K562 (cell line): ENCODE measurements around the gene PDCD11. TPM values are rescaled to one million over a fixed set of nuclear protein-coding genes. Genes with fewer than 3 reads are reported as not detected.
A peak's percentile ranks its signal among the peaks of the same experiment; 100 is the strongest.

ENCODE experiments used
- ATAC-seq: fragments of 200-7000 bp; cut with Tn5 transposase; 3 replicates; pipeline ENCODE4 v1.9.1; 2020; ENCODE audit warnings: moderate library complexity
- BruUV-seq: library from RNA; stranded (reverse); fragments of 400-500 nt; replicated peaks from 2 replicates; lab custom pipeline; 2021; lab: Mats Ljungman, UMichigan
- CTCF ChIA-PET: fragments of 300-600 bp; formaldehyde crosslinking; extraction: SDS; loops from one replicate; lab custom pipeline; 2021; ENCODE audit warnings: low intra/inter-chr PET ratio; lab: Yijun Ruan, JAX
- POLR2A ChIA-PET: fragments of 300-600, 350-650 bp; sonication (Branson Sonifier 250); formaldehyde crosslinking; extraction: SDS; loops from one replicate; lab custom pipeline; 2021; ENCODE audit warnings: antibody characterized with exemption, inconsistent platforms; lab: Yijun Ruan, JAX
- DNase-seq, 4 experiments: peaks; one replicate each; pipeline versions ENCODE4 v3.0.0 to v3.0.0-alpha.2; 2011 to 2018; ENCODE audit warnings: low spot score in 3 of 4, mixed read lengths in 3 of 4; ENCODE audit errors: extremely low read depth in 1 of 4
- FAIRE-seq: peaks from 2 replicates; lab custom pipeline; 2011; peaks lifted over from hg19 to GRCh38; lab: Jason Lieb, UNC
- H2AFZ ChIP-seq: 2 replicates; pipeline ENCODE4 v1.6.0; 2011; ENCODE audit warnings: low read depth, low read length, control low read depth, inconsistent platforms
- H3K27ac ChIP-seq: fragments of 200-600 bp; 3 replicates; pipeline ENCODE4 v1.8.0; 2011; ENCODE audit warnings: low read depth, mild to moderate bottlenecking, control low read depth, inconsistent platforms, low read length, moderate library complexity, mixed read lengths; ENCODE audit errors: extremely low read depth
- H3K27me3 ChIP-seq, 2 experiments: fragments of 300-600 bp in 1 of 2; 2 replicates in 1 of 2; 3 replicates in 1 of 2; pipeline versions ENCODE4 v1.6.0 to v1.8.0; 2011; ENCODE audit warnings: inconsistent platforms in 2 of 2, low read length in 2 of 2, mild to moderate bottlenecking in 1 of 2, mixed read lengths in 1 of 2, moderate library complexity in 1 of 2; ENCODE audit not compliant: control insufficient read depth in 2 of 2, insufficient read depth in 2 of 2
- H3K36me3 ChIP-seq: fragments of 300-600 bp; 3 replicates; pipeline ENCODE4 v1.8.0; 2011; ENCODE audit warnings: mild to moderate bottlenecking, low read length, inconsistent platforms; ENCODE audit not compliant: control insufficient read depth, insufficient read depth
- H3K4me1 ChIP-seq, 2 experiments: fragments of 200-600 bp in 1 of 2; replicated peaks in 1 of 2; 2 replicates in 1 of 2; 3 replicates in 1 of 2; pipeline versions ENCODE4 v1.5.1 to v1.8.0; 2011; ENCODE audit warnings: inconsistent platforms in 2 of 2, low read length in 2 of 2, mild to moderate bottlenecking in 1 of 2, mixed read lengths in 1 of 2, moderate library complexity in 1 of 2; ENCODE audit not compliant: control insufficient read depth in 2 of 2, insufficient read depth in 2 of 2
- H3K4me2 ChIP-seq: 2 replicates; pipeline ENCODE4 v1.6.1; 2011; ENCODE audit warnings: low read length, control low read depth, inconsistent platforms, mixed read lengths; ENCODE audit not compliant: insufficient read depth
- H3K4me3 ChIP-seq: fragments of 200-600 bp; sonication (generic), shearing (Covaris generic); 2 replicates; pipeline ENCODE4 v1.5.1; 2016; ENCODE audit warnings: control low read depth, inconsistent platforms
- H3K79me2 ChIP-seq: fragments of 200-600 bp; 3 replicates; pipeline ENCODE4 v1.8.0; 2011; ENCODE audit warnings: low read length, inconsistent platforms; ENCODE audit not compliant: control insufficient read depth, insufficient read depth
- H3K9ac ChIP-seq, 2 experiments: 2 replicates each; pipeline versions ENCODE4 v1.6.0 to v1.6.1; 2011; ENCODE audit warnings: low read depth in 2 of 2, low read length in 2 of 2, control low read depth in 1 of 2, inconsistent platforms in 1 of 2, mild to moderate bottlenecking in 1 of 2, mixed read lengths in 1 of 2; ENCODE audit not compliant: insufficient read depth in 1 of 2
- H3K9me1 ChIP-seq: one replicate; pipeline ENCODE4 v1.6.0; 2011; ENCODE audit warnings: inconsistent platforms, mild to moderate bottlenecking, low read length, moderate library complexity; ENCODE audit not compliant: control insufficient read depth, insufficient read depth
- H3K9me3 ChIP-seq: replicated peaks from 2 replicates; pipeline ENCODE4 v1.5.1; 2011; ENCODE audit warnings: low read depth, low read length, inconsistent platforms; ENCODE audit not compliant: control insufficient read depth, insufficient read depth
- H4K20me1 ChIP-seq: replicated peaks from 2 replicates; pipeline ENCODE4 v1.6.1; 2011; ENCODE audit warnings: low read length, inconsistent platforms, mixed read lengths; ENCODE audit not compliant: control insufficient read depth, insufficient read depth
- ELF4 ChIP-seq: fragments of 450-650 bp; formaldehyde crosslinking; IDR thresholded peaks from 2 replicates; pipeline ENCODE4 v1.4.0; 2022; ENCODE audit warnings: missing genetic modification characterization
- POLR2G ChIP-seq: fragments of 200-400 bp; formaldehyde crosslinking; IDR thresholded peaks from 2 replicates; pipeline ENCODE4 v1.6.1; 2017; ENCODE audit warnings: low read depth, mild to moderate bottlenecking, antibody characterized with exemption, low read length, moderate library complexity
- ZBTB33 ChIP-seq: sonication (generic); formaldehyde crosslinking; IDR thresholded peaks from 2 replicates; pipeline ENCODE4 v1.8.1; 2023; ENCODE audit warnings: mild to moderate bottlenecking, missing genetic modification reagents
- ZNF449 ChIP-seq: fragments of 250-450 bp; sonication (Bioruptor Pico); IDR thresholded peaks from 2 replicates; pipeline ENCODE4 v1.8.0; 2022; ENCODE audit warnings: moderate library complexity, mild to moderate bottlenecking, inconsistent platforms
- ZNF76 ChIP-seq: fragments of 250-450 bp; sonication (Bioruptor Pico); IDR thresholded peaks from 2 replicates; pipeline ENCODE4 v1.4.0; 2020; ENCODE audit warnings: mild to moderate bottlenecking, moderate library complexity, borderline replicate concordance
- WGBS: fragments of 100-300 bp; shearing (Covaris generic); methylation state at CpG from one replicate; pipeline ENCODE4 v1.1.6; 2016; ENCODE audit warnings: low coverage, mixed read lengths; ENCODE audit not compliant: insufficient coverage; ENCODE audit errors: missing lambda C conversion rate; 5-methylcytosine and 5-hydroxymethylcytosine counted together
- in situ Hi-C: fragments of 300-500 bp; cut with MboI; formaldehyde crosslinking; loops from 4 replicates; pipeline ENCODE4 v1.15.0; 2018; ENCODE audit warnings: inconsistent platforms, mixed read lengths
- intact Hi-C: fragments of 100-400 bp; cut with micrococcal nuclease; formaldehyde crosslinking; loops from 2 replicates; pipeline ENCODE4 v1.14.2; 2022
- polyA plus RNA-seq, 8 experiments: library from polyadenylated mRNA; depleted of rRNA in 4 of 8; stranded (reverse) in 5 of 8; unstranded in 3 of 8; fragments of >200 nt; fragmentation: Nextera tagmentation in 2 of 8; fragmentation: Illumina TruSeq in 1 of 8; extraction: Ambion mirVana in 2 of 8; extraction: Trizol in 1 of 8; gene quantifications; 2 replicates each; pipeline versions ENCODE4 v1.2.1 to v1.2.3, GENCODE V29; 2011 to 2014; ENCODE audit warnings: inconsistent platforms in 1 of 8, missing spikeins in 1 of 8
- total RNA-seq, 7 experiments: library from RNA; depleted of rRNA in 6 of 7; stranded (reverse); fragments of >200 nt in 6 of 7; fragmentation: Illumina TruSeq in 2 of 7; extraction: Trizol in 2 of 7; gene quantifications; 2 replicates each; pipeline versions ENCODE4 v1.2.1 to v1.2.3, GENCODE V29; 2011 to 2021; ENCODE audit warnings: low replicate concordance in 1 of 7

PDCD11 gene
- total and polyA plus RNA-seq, 9 of the 15 experiments (the other 6 are each of a cell fraction or from before 2014, with no cell fraction given), result 14.8 to 73.8 (median 50.0) TPM

GRCh38 chr10:103449208-103450144 is 53.0 kb downstream of the PDCD11 start:
- no peak for ATAC-seq
- ChIA-PET CTCF (interaction anchor here (0.5 kb wide), 1 partner anchor 85 kb away, joined by 3 read pairs; no protein-coding TSS in a partner anchor), POLR2A (no interaction called here)
- Histone ChIP-seq H3K4me3 (no peak overlapping the region), H3K9ac (peak overlapping the region in 1 of 2 experiments; percentile 17; a peak in 1 of 4 replicates), H3K9me1 (no peaks in the 10 kb centered on the region), H3K79me2 (no peaks in the 10 kb centered on the region), H3K27me3 (no peaks in the 10 kb centered on the region), H3K4me2 (no peak overlapping the region), H3K36me3 (peaks cover 34% of the 10 kb centered on the region; the same call in 2 of the 3 replicates), H4K20me1 (0 out of 2 replicates have a peak, but pooled peaks cover 3% of the 10 kb centered on the region), H3K4me1 (peaks cover 2 to 21% of the 10 kb centered on the region in 2 experiments; a peak in 3 of 5 replicates), H3K9me3 (no peaks in the 10 kb centered on the region), H3K27ac (no peak overlapping the region), H2AFZ (no peak overlapping the region)
- FAIRE-seq, result no peak
- DNase-seq, result no peak
- in situ Hi-C loops (no loop called here), intact Hi-C loops (no loop called here)
- no TSS peak for BruUV-seq
- WGBS, result 89% methylated on average over 20 of the region's 34 CpGs
- TF ChIP-seq ZBTB33, result peak; percentile 31; the same call in 1 of the 2 replicates
- TF ChIP-seq ZNF76 (CRISPR knock-in tag), result no peak
- TF ChIP-seq ZNF449 (CRISPR knock-in tag), result no peak
- no peak for TF ChIP-seq ELF4 (CRISPR knock-in tag)
- TF ChIP-seq POLR2G, result peak; percentile 45
